ENCODE results near the gene DIRAS1. TPM values are rescaled to one million over a fixed set of nuclear protein-coding genes. Genes with fewer than 3 reads are reported as not detected.

DIRAS1 gene
- total and polyA plus RNA-seq, 2 donors (not counting 3 experiments of a cell fraction or from before 2014, with no cell fraction given): 0.09 to 0.17 TPM

DNA sequence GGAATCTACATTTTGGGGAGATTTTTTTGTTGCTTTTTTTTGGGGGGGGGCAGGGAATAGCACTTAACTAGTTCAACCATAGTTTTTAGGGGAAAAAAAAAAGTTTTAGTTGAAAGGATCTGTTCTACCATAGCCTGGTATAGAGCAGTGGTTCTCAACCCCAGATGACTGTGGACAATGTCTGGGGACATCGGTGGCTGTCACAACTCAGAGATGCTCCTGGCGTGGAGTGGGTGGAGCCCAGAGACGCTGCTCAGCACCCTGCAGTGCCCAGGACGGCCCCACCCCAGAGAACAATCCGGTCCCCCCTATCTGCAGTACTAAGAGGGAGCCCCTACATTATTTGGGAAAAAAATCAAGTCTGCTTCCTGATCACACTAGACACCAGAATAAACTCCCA lies 27.0 kb downstream of the DIRAS1 start:
- ChIA-PET CTCF (no interaction called here), POLR2A (no interaction called here)
- H3K9me3 ChIP-seq (replicated peaks; ENCODE audit: control insufficient read depth, insufficient read depth, low read length): no peaks in the 10 kb centered on the region
- DNase-seq (ENCODE audit: low read depth, low spot score): no peak
- no TSS peak for BruUV-seq (replicated peaks)
- no peaks in the 10 kb centered on the region for H3K9me1 ChIP-seq (replicated peaks; ENCODE audit: control insufficient read depth, extremely low read depth, insufficient read depth, low read length)
- dilution Hi-C loops (cut with MboI; ENCODE audit: extremely low pct_ligation_motif_present, low sequenced_read_pairs) (loop anchor here (10.0 kb wide), 1 partner anchor 61 kb away; no protein-coding TSS in a partner anchor), intact Hi-C loops (cut with micrococcal nuclease) (no loop called here)
- H4K20me1 ChIP-seq (replicated peaks; ENCODE audit: control insufficient read depth, extremely low read depth, insufficient read depth, low read length): no peaks in the 10 kb centered on the region
- no peaks in the 10 kb centered on the region for H3K79me2 ChIP-seq (ENCODE audit: control insufficient read depth, insufficient read depth, low read length)
- no peaks in the 10 kb centered on the region for H3K36me3 ChIP-seq (ENCODE audit: control insufficient read depth in 2 of 2, extremely low read depth in 1 of 2, insufficient read depth in 2 of 2, low read length in 2 of 2)
- no peak overlapping the region for H3K9ac ChIP-seq (replicated peaks; ENCODE audit: extremely low read depth, insufficient read depth, low read length)
- H2AFZ ChIP-seq (ENCODE audit: low read depth, low read length): no peak overlapping the region
- no peak overlapping the region for H3K4me3 ChIP-seq (replicated peaks in 1 of 3; ENCODE audit: insufficient read depth in 1 of 3, low read depth in 1 of 3, low read length in 3 of 3)
- peaks cover 10% of the 10 kb centered on the region for H3K4me1 ChIP-seq (ENCODE audit: control insufficient read depth, extremely low read depth, insufficient read depth, low read length)
- no peak for FAIRE-seq
- no peak overlapping the region for H3K4me2 ChIP-seq (ENCODE audit: insufficient read depth, low read length)
- no peak overlapping the region for H3K27ac ChIP-seq (ENCODE audit: insufficient read depth, low read depth, low read length)
- no peaks in the 10 kb centered on the region for H3K27me3 ChIP-seq (ENCODE audit: control insufficient read depth in 2 of 2, insufficient read depth in 2 of 2, low read length in 2 of 2)
- TF ChIP-seq, protein P1, sequence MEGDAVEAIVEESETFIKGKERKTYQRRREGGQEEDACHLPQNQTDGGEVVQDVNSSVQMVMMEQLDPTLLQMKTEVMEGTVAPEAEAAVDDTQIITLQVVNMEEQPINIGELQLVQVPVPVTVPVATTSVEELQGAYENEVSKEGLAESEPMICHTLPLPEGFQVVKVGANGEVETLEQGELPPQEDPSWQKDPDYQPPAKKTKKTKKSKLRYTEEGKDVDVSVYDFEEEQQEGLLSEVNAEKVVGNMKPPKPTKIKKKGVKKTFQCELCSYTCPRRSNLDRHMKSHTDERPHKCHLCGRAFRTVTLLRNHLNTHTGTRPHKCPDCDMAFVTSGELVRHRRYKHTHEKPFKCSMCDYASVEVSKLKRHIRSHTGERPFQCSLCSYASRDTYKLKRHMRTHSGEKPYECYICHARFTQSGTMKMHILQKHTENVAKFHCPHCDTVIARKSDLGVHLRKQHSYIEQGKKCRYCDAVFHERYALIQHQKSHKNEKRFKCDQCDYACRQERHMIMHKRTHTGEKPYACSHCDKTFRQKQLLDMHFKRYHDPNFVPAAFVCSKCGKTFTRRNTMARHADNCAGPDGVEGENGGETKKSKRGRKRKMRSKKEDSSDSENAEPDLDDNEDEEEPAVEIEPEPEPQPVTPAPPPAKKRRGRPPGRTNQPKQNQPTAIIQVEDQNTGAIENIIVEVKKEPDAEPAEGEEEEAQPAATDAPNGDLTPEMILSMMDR (IDR thresholded peaks at IDR 0.05; ENCODE audit: extremely low read depth in 1 of 2, insufficient read depth in 1 of 2, low read depth in 1 of 2, low read length in 2 of 2): no peak
- TF ChIP-seq GATA2 (IDR thresholded peaks at IDR 0.05; ENCODE audit: insufficient read depth, insufficient read length, low read depth, low read length) (no peak), MYC (IDR thresholded peaks at IDR 0.05; ENCODE audit: low read depth, low read length) (no peak), POLR2A (IDR thresholded peaks at IDR 0.05; ENCODE audit: low read depth, low read length) (no peak), JUN (IDR thresholded peaks at IDR 0.05; ENCODE audit: borderline replicate concordance, insufficient read depth, insufficient read length, low read depth) (no peak), FOS (IDR thresholded peaks at IDR 0.05; ENCODE audit: borderline replicate concordance, insufficient read depth, low read length) (no peak), POLR2AphosphoS5 (IDR thresholded peaks at IDR 0.05; ENCODE audit: insufficient read depth, low read depth, low read length) (no peak), EZH2 (IDR thresholded peaks at IDR 0.05; ENCODE audit: borderline replicate concordance, low read depth, low read length, severe bottlenecking) (no peak), MAX (IDR thresholded peaks at IDR 0.05; ENCODE audit: insufficient read depth, insufficient read length) (no peak)
